ENCODE measurements around the gene SPTAN1. TPM values are rescaled to one million over a fixed set of nuclear protein-coding genes. Genes with fewer than 3 reads are reported as not detected.

Gene SPTAN1
- total RNA-seq, 1 donor from 2014 or later = 270 TPM

- H3K4me3 Mint-ChIP-seq = no peak overlapping the region
- H3K27ac Mint-ChIP-seq = no peak overlapping the region
- no peak for TF ChIP-seq CTCF (conservative IDR thresholded peaks at IDR 0.05)
- DNase-seq (ENCODE audit: extremely low spot score, unreplicated experiment) = no peak
- H3K9me3 Mint-ChIP-seq = no peaks in the 10 kb centered on the region
- peaks cover 17% of the 10 kb centered on the region for H3K36me3 Mint-ChIP-seq
- H3K4me1 Mint-ChIP-seq (ENCODE audit: unreplicated experiment) = no peaks in the 10 kb centered on the region
- no peaks in the 10 kb centered on the region for H3K27me3 Mint-ChIP-seq
These were observed 59.4 kb downstream of the SPTAN1 start for GRCh38 chr9:128611600-128612394.

GRCh38 chr9:128614728-128615127 lies 62.3 kb downstream of the SPTAN1 start:
- TF ChIP-seq CTCF (conservative IDR thresholded peaks at IDR 0.05) = no peak
- H3K27me3 Mint-ChIP-seq = no peaks in the 10 kb centered on the region
- no peak overlapping the region for H3K27ac Mint-ChIP-seq
- DNase-seq (ENCODE audit: extremely low spot score, unreplicated experiment) = no peak
- H3K36me3 Mint-ChIP-seq = peaks cover 8% of the 10 kb centered on the region
- H3K9me3 Mint-ChIP-seq = no peaks in the 10 kb centered on the region
- H3K4me3 Mint-ChIP-seq = no peak overlapping the region
- no peaks in the 10 kb centered on the region for H3K4me1 Mint-ChIP-seq (ENCODE audit: unreplicated experiment)

- no peak for DNase-seq (ENCODE audit: extremely low spot score, unreplicated experiment)
- no peak overlapping the region for H3K27ac Mint-ChIP-seq
- no peaks in the 10 kb centered on the region for H3K4me1 Mint-ChIP-seq (ENCODE audit: unreplicated experiment)
- no peaks in the 10 kb centered on the region for H3K27me3 Mint-ChIP-seq
- TF ChIP-seq CTCF (conservative IDR thresholded peaks at IDR 0.05) = no peak
- no peaks in the 10 kb centered on the region for H3K9me3 Mint-ChIP-seq
- peaks cover 5% of the 10 kb centered on the region for H3K36me3 Mint-ChIP-seq
- no peak overlapping the region for H3K4me3 Mint-ChIP-seq
These were observed 63.2 kb downstream of the SPTAN1 start for GRCh38 chr9:128615571-128615970.

- TF ChIP-seq CTCF (conservative IDR thresholded peaks at IDR 0.05) = no peak
- Mint-ChIP-seq H3K4me3 (no peak overlapping the region), H3K27ac (no peak overlapping the region), H3K9me3 (no peaks in the 10 kb centered on the region), H3K4me1 (ENCODE audit: unreplicated experiment) (no peaks in the 10 kb centered on the region), H3K36me3 (peaks cover 12% of the 10 kb centered on the region), H3K27me3 (no peaks in the 10 kb centered on the region)
- DNase-seq (ENCODE audit: extremely low spot score, unreplicated experiment) = no peak
These were observed 65.6 kb downstream of the SPTAN1 start for GRCh38 chr9:128617943-128618342.

GRCh38 chr9:128619127-128619526 lies 66.7 kb downstream of the SPTAN1 start:
- Mint-ChIP-seq H3K27ac (no peak overlapping the region), H3K4me3 (no peak overlapping the region), H3K27me3 (no peaks in the 10 kb centered on the region), H3K4me1 (ENCODE audit: unreplicated experiment) (no peaks in the 10 kb centered on the region), H3K36me3 (peaks cover 12% of the 10 kb centered on the region), H3K9me3 (no peaks in the 10 kb centered on the region)
- DNase-seq (ENCODE audit: extremely low spot score, unreplicated experiment) = no peak
- TF ChIP-seq CTCF (conservative IDR thresholded peaks at IDR 0.05) = no peak

Data from type B pancreatic cell (in vitro differentiated cells).